ENCODE data around the gene NTS.

Gene NTS

DNA sequence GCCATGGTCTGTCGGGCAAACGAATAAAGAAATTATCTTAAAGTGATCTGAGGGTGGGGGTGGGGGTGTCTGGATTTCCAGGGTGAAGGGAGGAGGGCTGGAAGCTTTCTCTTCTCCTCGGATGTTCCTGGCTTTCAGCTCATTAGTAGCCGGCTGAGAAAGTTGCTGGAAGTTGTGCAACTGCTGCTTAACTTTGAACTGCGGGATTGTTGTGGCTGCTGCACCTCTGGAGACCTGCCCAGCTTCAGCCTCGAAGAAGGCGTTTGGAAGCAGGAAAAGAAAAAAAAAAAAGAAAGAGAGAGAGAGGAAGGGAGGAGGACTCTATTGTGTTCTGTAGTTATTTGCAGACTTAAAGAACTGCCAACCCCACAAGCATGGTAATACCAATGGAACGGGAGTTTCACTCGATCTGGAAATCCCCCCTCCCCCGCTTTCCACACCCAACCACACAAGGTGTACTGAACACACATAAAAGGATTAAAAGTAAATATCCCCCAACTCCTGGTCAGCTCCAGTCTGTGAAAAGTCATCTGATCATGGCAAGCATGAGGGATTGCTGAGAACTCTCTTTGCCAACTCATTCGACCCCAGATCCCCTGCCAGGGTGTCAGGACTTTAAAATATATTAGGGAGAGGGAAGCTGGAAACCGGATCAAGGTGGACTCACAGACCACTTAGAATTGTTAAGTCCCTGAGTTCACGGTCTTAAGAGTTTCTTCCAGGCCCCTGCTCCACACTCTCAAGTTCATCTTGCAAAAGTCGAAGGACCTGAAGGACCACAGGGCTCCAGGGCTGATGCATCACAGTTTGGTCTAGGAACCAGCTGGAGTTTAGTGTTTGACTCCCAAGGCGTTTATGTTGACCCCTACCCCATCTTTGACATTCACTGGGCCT is 37.7 kb upstream of the NTS start, which contains the start of gene RASSF9 (continued):
- TF ChIP-seq PRDM4 (tag by site-specific recombination; IDR thresholded peaks at IDR 0.05) (no peak), RBAK (tag by site-specific recombination; IDR thresholded peaks at IDR 0.05) (no peak), ZBTB8A (tag by site-specific recombination; IDR thresholded peaks at IDR 0.05) (peak; percentile 89), ZBTB1 (tag by site-specific recombination; IDR thresholded peaks at IDR 0.05) (no peak), ZNF394 (tag by site-specific recombination; IDR thresholded peaks at IDR 0.05; ENCODE audit: borderline replicate concordance) (no peak), ZNF223 (tag by site-specific recombination; IDR thresholded peaks at IDR 0.05) (no peak), ZNF510 (tag by site-specific recombination; IDR thresholded peaks at IDR 0.05; ENCODE audit: insufficient replicate concordance) (no peak), ZNF19 (tag by site-specific recombination; IDR thresholded peaks at IDR 0.05; ENCODE audit: low read depth) (no peak), IKZF3 (tag by site-specific recombination; IDR thresholded peaks at IDR 0.05) (no peak), ZSCAN30 (tag by site-specific recombination; IDR thresholded peaks at IDR 0.05) (peak; percentile 32; the same call in 1 of the 2 replicates), ZNF843 (tag by site-specific recombination; IDR thresholded peaks at IDR 0.05) (no peak), ZNF10 (tag by site-specific recombination; IDR thresholded peaks at IDR 0.05) (0 out of 2 replicates have a peak, but pooled peaks have one; percentile 31), ZNF768 (tag by site-specific recombination; IDR thresholded peaks at IDR 0.05) (no peak), KLF8 (tag by site-specific recombination; IDR thresholded peaks at IDR 0.05) (no peak), ZNF544 (tag by site-specific recombination; IDR thresholded peaks at IDR 0.05) (no peak), ZEB2 (tag by site-specific recombination; IDR thresholded peaks at IDR 0.05) (0 out of 2 replicates have a peak, but pooled peaks have one; percentile 35), ZBTB17 (tag by site-specific recombination; IDR thresholded peaks at IDR 0.05) (0 out of 2 replicates have a peak, but pooled peaks have one; percentile 32), TRIM28 (IDR thresholded peaks at IDR 0.05; ENCODE audit: borderline replicate concordance, low read length) (no peak), TSHZ1 (tag by site-specific recombination; IDR thresholded peaks at IDR 0.05; ENCODE audit: borderline replicate concordance) (no peak), ZNF341 (tag by site-specific recombination; IDR thresholded peaks at IDR 0.05; ENCODE audit: low read depth) (no peak), ZBTB20 (tag by site-specific recombination; IDR thresholded peaks at IDR 0.05) (no peak), ZNF639 (tag by site-specific recombination; IDR thresholded peaks at IDR 0.05) (no peak), ZNF513 (tag by site-specific recombination; IDR thresholded peaks at IDR 0.05) (no peak), ZNF48 (tag by site-specific recombination; IDR thresholded peaks at IDR 0.05) (no peak), ZNF664 (tag by site-specific recombination; IDR thresholded peaks at IDR 0.05) (no peak), ZNF837 (tag by site-specific recombination; IDR thresholded peaks at IDR 0.05) (no peak)
- TF ChIP-seq, protein P1, sequence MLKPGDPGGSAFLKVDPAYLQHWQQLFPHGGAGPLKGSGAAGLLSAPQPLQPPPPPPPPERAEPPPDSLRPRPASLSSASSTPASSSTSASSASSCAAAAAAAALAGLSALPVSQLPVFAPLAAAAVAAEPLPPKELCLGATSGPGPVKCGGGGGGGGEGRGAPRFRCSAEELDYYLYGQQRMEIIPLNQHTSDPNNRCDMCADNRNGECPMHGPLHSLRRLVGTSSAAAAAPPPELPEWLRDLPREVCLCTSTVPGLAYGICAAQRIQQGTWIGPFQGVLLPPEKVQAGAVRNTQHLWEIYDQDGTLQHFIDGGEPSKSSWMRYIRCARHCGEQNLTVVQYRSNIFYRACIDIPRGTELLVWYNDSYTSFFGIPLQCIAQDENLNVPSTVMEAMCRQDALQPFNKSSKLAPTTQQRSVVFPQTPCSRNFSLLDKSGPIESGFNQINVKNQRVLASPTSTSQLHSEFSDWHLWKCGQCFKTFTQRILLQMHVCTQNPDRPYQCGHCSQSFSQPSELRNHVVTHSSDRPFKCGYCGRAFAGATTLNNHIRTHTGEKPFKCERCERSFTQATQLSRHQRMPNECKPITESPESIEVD (tag by site-specific recombination; IDR thresholded peaks at IDR 0.05) = no peak
- TF ChIP-seq, protein P2, sequence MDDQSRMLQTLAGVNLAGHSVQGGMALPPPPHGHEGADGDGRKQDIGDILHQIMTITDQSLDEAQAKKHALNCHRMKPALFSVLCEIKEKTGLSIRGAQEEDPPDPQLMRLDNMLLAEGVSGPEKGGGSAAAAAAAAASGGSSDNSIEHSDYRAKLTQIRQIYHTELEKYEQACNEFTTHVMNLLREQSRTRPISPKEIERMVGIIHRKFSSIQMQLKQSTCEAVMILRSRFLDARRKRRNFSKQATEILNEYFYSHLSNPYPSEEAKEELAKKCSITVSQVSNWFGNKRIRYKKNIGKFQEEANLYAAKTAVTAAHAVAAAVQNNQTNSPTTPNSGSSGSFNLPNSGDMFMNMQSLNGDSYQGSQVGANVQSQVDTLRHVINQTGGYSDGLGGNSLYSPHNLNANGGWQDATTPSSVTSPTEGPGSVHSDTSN (CRISPR knock-in tag; IDR thresholded peaks at IDR 0.05) = no peak
